HG02588 (cell line): ENCODE data around the gene GPAM.
"Not testable (repeated sequence)": the region's sequence is repeated elsewhere in the genome, so short reads cannot be mapped to it uniquely, and the experiment has no call there.

Experiments
- ATAC-seq: cut with Tn5 transposase; IDR thresholded peaks from one replicate; pipeline ENCODE4 v1.9.1; 2021; ENCODE audit warnings: mild to moderate bottlenecking, moderate library complexity; ENCODE audit not compliant: unreplicated experiment

The GPAM gene

DNA sequence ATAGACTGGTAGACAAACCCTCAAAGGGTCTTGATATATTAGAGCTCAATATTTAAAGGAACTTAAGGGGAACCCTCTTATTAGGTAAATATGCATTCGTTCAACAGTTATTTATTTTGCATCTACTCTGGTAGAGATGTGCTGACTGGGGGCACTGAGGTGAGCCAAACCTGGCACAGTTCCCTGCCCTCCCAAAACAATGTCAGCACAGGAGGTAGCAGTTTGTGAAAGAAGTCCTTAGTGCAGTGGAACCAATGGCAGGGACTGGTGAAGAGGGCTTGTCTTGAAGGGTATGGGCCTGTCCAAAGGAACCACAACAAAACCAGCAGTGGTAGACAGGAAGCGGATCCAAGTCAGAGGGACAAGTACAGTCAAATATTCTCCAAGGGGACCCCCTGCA is 32.6 kb upstream of the GPAM start:
- no peak for ATAC-seq

DNA sequence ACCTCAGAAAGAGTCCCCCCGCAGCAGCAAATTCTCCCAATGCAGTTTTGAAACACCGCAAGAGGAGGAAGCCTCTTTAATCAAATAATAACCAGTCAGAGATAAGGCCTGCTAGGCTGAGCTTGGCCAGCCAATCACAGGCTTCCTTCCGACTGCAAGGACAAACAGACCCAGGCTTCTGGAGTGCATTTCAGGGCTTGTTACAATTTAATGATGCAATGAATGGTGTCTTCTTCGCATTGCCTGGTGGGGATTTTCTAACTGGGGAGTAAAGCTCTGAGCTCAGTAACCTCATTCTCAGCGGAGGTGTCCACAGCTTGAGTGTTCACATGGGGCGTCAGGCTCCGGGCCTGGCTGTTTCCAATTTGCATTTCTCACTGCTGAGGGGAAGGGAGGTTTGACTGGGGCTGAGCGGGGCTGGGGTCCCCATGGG is 31.8 kb upstream of the GPAM start:
- ATAC-seq, result peak; percentile 41

DNA sequence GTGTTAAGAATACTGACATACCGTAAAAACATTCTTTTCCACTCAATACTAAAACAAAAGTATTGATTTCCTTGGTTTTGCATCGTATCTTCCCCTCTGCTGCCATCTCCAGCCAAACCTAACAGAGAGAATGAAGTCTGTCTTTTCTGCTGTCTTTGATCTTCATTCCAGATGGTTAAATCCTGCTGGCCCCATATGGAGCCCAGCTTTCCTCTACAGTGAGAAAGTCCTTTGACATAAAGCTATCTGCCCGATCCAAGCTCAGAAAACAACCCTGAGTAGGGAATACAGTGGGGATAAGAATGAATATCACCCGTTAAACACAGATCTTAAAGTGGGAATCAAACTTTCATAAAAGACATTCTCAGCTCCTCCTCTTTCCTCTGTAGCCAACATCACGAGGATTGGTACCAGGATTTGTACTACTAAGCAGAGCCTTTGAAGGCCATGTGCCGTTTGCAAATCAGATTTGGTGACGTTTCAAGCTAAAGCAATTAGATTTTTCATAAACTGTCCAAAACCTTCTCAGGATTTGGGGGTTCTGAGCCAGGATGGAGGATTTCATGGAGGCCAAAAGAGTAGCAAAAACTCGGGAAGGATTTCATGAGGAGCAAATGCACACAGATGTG is 30.8 kb upstream of the GPAM start:
- no peak for ATAC-seq

DNA sequence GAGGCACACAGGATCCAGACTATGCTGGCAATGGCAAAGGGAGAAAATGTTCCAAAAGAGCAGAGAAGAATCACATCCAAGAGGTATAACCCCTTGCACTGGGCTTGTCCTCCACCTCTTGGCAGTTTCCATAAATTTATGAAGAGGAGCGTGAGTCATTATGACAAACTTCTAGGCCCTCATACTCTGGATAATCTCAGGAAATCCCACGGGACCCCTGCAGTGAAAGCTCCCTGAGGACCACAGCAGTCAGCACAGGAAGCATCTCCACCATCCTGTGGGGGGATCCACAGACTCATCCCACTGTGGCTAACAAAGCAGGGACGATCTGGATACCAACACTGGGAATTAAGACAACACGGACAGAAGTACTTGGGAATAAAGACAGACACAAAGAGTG is 30.3 kb upstream of the GPAM start:
- no peak for ATAC-seq

DNA sequence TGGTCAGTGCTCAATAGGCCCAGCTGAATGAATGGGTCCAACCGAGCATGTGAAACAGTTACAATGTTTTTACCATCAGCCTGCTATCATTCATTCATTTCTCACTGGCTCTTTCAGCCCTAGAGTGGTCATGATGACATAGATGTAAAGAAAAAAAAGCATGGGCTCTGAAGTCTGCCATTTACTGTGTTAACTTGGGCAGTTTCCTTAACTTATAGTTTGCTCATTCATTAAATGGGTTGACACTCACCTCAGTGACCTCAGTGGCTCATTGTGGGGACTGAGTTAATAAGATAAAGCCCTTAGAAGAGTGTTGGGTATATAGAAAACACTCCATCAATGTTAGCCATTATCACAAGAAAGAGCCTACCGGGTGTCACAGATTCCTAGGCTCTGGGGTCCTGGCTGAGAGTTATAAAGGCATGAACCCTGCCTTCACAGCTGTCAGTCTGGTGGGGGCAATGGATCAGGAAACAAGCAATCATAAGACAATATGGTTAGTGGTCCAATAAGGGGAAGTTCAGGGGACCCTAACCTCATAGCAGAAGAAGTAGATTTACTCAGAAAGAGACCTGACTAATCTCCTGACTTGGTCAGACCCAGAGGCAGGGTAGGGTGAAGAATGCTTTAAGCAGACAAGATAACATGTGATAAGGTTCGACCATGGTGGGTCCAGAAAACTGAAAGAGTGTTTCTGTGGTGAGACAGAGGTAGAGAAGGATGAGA is 29.7 kb upstream of the GPAM start:
- peak; percentile 46 for ATAC-seq

DNA sequence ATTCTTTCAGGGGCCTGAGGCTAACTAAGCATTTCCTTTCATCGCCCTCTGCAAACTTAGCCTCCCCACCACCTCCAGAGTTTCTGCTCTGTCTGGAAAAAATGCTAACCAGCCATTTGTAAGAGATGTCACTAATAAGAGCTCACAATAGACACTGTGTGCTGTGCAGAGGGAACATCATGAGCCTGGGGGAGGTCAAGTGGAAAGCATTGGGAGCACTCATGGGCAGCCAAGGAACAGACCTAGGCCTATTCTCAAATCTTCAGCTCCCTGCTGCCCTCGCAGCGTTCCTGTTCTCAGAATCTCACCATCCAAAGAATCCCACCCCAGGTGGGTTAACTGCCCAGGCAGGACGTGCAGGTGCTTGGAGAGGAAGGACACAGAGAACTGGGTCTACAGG is 27.1 kb upstream of the GPAM start:
- no peak for ATAC-seq

DNA sequence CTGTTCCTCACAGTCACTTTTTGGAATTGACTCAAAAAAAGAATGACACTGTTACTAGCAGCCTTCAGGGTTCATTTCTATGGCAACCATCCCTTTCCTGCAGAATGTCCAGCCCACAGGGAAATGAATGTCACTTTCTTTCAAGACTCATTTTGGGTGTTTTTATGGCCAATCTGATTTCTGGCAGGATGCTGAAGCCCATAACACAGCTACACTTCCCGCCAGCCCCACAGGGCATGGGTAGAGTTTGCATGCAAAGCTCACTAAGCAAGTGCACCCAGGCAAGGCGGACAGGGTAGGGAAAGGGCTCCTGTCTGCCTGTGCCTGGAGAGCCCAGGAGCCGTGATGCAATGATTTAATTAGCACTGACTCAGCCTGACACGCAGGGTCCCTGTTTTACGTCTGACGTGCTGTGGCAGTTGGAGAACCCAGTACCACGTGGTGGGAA is 26.1 kb upstream of the GPAM start:
- no peak for ATAC-seq

DNA sequence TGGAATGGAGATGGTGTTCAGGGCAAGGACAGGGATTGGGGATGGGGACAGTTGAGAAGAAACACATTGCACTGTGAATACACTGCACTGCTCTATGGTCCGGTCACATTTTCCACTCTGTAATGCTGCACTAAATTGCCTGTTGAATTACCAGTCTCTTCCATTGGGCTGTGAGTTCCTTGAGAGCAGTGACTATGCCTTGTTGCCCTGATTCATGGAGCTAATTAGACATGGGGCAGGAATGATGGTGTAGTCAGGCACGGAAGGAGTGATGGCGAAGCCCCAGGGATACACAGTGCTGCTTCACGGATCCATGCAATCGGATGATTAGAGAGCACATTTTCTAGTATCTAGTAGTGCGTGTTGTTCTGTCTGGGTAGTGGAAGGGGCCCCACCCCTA is 25.4 kb upstream of the GPAM start:
- ATAC-seq, result no peak

DNA sequence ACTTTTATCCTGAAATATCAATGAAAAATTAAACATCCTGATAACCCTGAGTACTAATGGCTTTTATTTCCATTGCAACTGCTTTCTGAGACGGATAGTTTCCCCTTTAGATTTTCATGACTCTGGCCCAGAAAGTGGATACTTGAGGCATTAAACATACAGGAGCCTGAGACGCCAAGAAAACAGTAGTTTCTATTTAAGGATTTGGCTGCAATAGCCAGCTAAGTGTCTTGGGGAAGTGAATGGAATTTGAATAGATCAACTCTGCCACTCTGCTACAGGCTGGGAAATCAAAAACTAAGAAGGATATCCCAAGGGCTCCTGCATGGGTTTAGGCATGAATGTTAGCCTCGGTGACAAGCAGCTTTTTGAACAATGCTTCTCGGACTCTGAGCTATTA is 24.7 kb upstream of the GPAM start:
- ATAC-seq, result no peak

DNA sequence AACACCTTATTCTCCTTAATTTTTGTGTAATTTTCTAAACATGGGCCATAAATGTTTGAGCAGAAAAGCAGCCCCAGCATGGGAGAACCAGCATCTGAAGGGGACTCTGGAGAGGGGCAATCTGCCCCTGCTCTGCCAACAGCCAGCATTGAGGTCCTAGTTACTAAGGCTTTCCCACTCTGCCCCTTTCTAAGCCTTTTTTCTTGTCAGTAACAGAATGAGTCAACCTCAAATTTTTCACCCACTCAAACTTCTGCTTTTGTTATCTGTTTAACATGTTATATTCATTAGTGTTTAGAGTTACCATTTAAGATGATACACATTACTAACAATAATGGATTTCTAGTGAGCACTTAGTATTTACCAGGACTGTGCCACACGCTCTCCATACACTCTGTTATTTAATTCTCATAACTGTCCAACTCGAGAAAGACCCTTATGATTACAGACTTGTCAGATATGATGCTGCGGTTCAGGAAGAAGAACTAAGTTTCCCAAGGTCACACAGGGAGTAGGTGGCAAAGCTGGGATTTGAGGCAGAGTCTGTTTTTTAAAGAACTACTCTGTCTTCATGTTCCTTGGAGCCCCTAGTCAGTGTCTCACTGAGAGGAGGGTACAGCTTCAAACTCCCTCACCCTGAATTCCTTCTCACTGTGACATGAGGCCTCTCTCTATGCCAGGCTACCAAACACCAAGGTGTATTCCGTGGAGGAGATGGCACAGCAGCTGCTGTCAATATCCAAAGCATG is 19.9 kb upstream of the GPAM start:
- ATAC-seq, result peak; percentile 76

DNA sequence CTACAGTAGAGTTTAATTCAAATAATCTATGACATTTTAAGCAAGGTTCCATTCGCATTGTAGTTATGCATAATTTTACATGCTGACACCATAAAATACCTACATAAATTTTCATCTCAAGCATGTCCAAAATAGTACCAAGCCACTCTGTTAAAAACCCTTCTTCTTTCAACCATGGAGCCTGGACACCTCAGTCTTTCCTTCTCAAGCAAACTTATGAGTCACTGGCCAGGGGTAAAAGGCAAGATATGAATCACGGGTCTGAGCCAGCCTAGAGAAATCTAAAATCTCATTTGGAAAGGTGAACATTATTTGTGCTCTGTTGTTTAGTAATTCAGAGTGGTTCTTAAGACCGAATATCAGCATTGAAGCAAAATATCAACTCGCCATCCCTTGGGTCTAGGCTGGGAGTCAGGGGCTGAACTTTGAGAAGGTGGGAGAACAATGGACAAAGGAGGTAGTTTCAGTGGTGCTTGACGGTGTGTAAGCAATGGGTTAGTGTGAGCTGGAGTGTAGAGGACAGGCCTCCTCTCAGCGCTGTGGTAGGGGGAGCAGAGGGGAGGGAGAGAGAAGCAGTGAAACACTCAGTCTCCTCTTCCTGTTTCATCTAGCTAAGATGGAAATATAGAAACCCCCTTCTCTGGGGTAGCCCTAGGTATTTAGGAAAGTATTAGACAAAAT is 19.1 kb upstream of the GPAM start:
- peak; percentile 78 for ATAC-seq

DNA sequence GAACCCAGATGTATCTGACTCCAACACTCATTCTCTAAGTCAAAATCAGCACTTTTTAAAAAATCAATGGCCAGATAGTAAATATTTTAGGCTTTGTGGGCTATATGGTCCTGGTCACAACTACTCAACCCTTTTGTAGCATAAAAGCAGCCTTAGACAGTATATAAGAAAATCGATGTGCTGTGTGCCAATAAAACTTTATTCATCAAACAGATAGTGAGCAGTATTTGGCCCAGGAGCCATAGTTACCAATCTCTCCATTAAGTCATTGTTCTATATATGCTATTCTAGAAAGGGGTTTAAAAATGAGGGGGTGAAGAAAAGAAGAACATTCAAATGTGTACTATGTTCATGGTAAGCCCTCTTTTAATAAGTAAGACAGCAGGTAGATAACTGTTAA is 18.5 kb upstream of the GPAM start:
- no peak for ATAC-seq

DNA sequence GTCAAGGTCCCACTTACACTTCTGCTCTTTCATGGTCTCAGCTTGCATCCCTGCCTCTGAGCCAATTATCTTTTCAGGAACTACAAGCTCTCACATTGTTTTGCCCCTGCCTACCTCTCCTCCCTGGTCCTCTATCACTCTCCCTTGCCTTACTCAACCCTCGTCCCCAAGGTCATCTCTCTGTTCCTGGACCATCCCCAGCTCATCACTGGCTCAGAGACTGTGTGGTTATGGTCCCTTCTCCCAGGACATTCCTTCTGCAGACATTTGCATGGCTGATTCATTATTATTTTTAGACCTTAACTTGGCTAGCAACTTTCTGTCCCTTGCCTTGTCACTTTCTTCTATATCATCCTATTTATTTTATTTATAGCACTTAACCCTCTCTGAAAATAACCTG is 17.8 kb upstream of the GPAM start:
- ATAC-seq, result no peak

DNA sequence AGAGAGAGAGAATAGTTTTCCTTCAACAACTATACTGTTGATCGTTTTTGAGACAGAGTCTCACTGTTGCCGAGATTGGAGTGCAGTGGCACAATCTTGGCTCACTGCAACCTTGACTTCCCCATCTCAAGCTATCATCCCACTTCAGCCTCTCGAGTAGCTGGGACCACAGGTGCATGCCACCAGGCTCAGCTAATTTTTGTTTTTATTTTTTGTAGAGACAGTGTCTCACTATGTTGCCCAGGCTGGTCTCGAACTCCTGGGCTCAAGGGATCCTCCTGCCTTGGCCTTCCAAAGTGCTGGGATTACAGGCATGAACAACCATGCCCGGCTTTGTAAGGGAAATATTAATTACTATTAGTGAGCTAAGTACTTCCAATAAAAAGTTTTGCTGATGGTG is 16.7 kb upstream of the GPAM start:
- ATAC-seq, result not testable (repeated sequence)

DNA sequence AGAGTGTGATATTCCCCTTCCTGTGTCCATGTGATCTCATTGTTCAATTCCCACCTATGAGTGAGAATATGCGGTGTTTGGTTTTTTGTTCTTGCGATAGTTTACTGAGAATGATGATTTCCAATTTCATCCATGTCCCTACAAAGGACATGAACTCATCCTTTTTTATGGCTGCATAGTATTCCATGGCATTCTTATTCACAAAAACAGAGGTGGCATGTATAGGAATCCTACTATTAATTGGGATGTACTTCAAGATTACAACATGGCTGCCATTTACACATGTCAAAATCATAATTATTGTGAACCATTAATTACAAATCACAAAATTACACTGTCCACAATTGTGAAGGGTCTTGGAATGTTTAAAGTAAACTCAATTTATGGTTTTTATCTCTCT is 14.1 kb upstream of the GPAM start:
- not testable (repeated sequence) for ATAC-seq

DNA sequence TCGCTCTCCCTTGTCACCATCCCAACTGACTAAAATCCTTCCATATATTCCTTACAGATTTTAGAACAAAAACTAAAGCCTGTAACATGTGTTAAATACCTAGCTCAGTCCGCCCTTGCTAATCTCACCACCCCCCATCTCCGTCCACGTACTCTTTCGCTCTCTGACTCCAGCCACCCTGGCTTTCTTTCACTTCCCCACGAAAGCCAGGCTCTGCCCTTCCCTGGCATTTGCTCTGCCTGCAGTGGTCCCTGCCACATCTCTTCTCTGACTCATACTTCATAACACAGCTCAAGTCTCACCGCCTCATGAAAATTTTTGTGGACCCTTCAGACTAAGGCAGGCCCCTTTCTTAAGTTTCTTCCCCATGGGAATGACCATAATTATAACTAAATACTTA is 11.7 kb upstream of the GPAM start:
- ATAC-seq, result no peak

DNA sequence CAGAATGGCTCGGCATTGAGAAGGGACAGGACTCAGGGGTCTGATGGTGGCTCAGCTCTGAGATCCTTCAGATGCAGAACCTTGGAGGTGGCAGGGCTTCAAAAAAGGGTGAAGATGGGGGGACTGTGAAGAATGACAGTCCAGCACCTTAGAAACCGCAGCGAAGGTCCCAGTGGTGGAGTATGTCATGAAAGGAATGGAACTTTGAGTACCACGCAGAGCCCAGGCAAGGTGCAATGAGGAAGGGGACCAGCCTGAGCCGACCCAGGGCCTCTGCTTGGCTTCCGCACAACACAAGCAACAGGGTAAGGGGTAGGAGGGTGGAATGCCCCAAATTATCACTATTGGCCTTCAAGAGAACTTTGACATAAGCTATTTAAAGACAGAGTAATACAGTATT is 8.2 kb upstream of the GPAM start:
- ATAC-seq, result no peak

DNA sequence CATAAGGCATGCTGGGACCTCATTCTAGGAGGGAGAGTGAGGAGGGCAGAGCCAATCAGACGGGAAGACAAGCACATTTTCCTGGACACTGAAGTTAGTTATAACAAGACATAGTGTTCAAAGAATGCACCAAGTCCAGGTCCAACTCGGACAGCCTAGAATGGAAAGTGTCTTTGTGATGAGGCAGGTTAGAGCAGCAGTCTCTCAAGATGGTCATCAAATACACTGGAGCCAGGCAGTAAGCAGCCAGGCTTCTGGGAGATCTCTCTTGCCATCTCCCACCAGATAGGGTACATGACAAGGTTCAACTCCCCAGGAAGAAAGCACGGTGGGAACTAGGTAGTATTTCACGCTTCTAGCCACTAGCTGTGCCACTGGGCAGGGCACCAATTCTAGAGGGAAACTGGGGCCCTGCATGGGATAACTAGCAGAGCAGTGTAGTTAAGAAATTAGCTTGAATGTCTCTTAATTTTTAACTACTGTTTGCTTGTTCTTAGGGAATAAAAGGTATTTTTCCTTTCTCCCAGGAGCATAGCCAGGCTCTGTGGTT is 7.6 kb upstream of the GPAM start:
- no peak for ATAC-seq

DNA sequence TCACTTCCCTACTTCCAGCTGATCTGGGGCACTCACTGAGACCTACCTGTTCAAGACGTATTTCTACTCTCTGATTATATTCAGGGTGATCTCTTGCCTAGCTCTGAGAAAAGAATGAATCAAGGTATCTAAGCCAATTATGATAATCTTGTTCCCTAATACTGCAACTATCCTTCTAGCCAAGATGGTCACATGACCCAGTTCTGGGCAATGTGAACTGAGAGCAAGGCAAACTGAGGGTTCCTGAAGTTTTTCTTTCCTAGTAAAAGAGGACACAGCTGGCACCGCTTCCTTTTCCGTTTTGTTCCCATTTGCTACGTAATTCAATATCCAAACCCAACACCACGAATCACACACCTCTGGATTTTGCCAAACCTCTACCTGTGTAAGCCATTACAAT is 5.9 kb upstream of the GPAM start:
- no peak for ATAC-seq

DNA sequence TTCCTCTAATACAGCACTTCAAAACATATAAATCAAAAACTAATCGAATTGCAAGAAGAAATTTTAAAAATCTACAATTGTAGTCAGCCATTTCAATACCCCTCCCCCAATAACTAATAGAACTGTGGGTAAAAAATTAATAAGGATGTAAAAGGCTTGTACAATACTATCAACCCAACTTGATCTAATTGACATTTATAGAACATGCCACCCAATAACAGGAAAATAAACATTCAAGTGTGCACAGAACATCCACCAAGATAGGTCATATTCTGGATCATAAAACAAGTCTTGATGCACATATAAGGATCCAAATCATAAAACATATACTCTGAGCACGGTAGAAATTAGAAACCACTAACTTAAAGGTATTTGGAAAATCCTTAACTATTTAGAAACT is 4.0 kb upstream of the GPAM start:
- no peak for ATAC-seq

DNA sequence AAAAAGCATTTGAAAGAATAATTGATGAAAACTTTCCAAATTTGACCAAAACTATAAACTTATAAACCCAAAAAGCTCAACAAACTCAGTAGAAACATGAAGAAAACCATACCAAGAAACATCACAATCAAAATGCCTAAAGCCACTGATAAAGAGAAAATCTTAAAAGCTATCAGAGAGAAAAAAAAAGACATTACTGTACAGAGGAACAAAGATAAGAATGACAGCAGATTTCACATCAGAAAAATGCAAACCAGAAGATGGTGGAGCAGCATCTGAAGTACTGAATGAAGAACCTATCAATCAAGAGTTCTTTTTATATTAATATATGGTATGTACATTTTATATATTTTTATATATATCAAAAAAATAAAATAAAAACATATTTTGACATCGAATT is 2.4 kb upstream of the GPAM start:
- no peak for ATAC-seq
